ENCODE data around the gene CNMD.
"Not testable (repeated sequence)": the region's sequence is repeated elsewhere in the genome, so short reads cannot be mapped to it uniquely, and the experiment has no call there.

Gene CNMD

GRCh38 chr13:52686376-52686775, 53.2 kb downstream of the CNMD start:
- FAIRE-seq (no peak), DNase-seq (ENCODE audit: insufficient read length, low spot score) (no peak)
- TF ChIP-seq, protein P1, sequence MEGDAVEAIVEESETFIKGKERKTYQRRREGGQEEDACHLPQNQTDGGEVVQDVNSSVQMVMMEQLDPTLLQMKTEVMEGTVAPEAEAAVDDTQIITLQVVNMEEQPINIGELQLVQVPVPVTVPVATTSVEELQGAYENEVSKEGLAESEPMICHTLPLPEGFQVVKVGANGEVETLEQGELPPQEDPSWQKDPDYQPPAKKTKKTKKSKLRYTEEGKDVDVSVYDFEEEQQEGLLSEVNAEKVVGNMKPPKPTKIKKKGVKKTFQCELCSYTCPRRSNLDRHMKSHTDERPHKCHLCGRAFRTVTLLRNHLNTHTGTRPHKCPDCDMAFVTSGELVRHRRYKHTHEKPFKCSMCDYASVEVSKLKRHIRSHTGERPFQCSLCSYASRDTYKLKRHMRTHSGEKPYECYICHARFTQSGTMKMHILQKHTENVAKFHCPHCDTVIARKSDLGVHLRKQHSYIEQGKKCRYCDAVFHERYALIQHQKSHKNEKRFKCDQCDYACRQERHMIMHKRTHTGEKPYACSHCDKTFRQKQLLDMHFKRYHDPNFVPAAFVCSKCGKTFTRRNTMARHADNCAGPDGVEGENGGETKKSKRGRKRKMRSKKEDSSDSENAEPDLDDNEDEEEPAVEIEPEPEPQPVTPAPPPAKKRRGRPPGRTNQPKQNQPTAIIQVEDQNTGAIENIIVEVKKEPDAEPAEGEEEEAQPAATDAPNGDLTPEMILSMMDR (IDR thresholded peaks at IDR 0.05; ENCODE audit: insufficient read depth, missing control alignments): no peak

DNA sequence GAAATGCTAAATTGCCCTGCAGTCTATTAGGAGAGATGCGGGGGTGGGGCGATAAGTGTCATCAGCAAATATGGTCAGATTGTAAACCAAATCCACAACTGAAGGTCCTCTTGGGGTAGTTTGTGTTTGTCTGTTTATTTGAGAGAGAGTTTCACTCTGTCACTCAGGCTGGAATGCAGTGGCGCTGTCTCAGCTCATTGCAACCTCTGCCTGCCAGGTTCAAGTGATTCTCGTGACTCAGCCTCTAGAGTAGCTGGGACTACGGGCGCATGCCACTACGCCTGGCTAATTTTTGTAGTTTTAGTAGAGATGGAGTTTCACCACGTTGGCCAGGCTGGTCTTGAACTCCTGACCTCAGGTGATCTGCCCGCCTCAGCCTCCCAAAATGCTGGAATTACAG, 53.8 kb downstream of the CNMD start:
- DNase-seq (ENCODE audit: insufficient read length, low spot score); FAIRE-seq: not testable (repeated sequence)

GRCh38 chr13:52677823-52678222, 61.8 kb downstream of the CNMD start:
- DNase-seq (ENCODE audit: insufficient read length, low spot score) (no peak), FAIRE-seq (no peak)
- TF ChIP-seq, protein P1 (IDR thresholded peaks at IDR 0.05; ENCODE audit: insufficient read depth, missing control alignments): no peak

- TF ChIP-seq, protein P1 (IDR thresholded peaks at IDR 0.05; ENCODE audit: insufficient read depth, missing control alignments): no peak
- DNase-seq (ENCODE audit: insufficient read length, low spot score) (no peak), FAIRE-seq (no peak)
Measured at GRCh38 chr13:52673465-52673864, 66.2 kb downstream of the CNMD start.

DNA sequence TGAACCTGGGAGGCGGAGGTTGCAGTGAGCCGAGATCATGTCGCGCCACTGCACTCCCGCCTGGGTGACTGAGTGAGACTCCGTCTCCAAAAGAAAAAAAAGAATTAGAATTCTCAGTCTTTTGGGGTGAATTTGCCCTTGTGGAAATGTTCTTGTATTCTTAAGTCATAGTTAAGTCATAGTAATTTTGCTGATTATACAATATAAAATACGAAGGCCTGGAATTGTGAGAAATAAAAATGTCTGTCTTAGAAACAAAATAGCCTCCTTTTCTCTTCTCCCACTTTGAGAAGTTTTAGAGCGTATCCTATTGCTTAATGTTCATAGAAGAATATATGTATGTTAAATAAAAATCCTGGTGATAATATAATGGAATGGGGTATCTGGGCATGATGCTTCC, 68.9 kb downstream of the CNMD start:
- TF ChIP-seq, protein P1 (IDR thresholded peaks at IDR 0.05; ENCODE audit: insufficient read depth, missing control alignments): no peak
- no peak for DNase-seq (ENCODE audit: insufficient read length, low spot score)
- no peak for FAIRE-seq

DNA sequence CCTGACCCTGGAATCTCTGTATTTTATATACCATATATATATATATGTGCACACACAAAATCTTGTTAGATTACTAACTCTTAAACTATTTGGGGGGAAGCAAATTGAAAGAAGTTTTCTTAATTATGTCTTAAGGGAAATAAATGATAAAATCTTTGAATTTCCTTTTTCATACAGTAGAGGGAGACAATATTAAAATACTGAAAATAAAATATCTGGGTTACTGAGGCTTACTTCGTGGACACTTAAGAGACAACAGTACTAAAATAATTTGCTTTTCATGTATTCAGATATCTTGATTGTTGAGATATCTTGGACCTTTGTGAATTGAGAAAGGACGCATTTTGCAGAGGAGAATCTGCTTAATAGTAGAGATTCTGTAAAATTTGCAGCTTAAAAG, 69.9 kb downstream of the CNMD start:
- DNase-seq (ENCODE audit: insufficient read length, low spot score): no peak

DNA sequence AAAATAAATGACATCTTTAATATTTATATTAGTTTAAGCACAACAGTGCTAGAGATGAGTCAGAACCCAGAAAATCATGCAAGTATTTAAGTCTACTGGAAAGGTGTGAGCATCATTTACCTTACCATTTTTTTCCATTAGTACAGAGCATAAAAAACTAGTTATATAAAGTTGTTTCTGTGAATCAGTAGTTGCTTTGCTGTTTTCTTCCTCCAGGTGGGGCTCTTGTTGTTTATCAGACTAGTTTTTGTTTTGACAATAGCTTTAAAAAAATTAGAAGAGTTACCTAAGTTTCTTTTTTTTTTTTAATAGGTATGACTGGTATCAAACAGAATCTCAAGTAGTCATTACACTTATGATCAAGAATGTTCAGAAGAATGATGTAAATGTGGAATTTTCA, 74.3 kb downstream of the CNMD start:
- DNase-seq (ENCODE audit: insufficient read length, low spot score) (no peak), FAIRE-seq (no peak)
- TF ChIP-seq, protein P1 (IDR thresholded peaks at IDR 0.05; ENCODE audit: insufficient read depth, missing control alignments): peak; percentile 46

More for the DNA sequence above, 69.9 kb downstream of the CNMD start:
- no peak for FAIRE-seq
- TF ChIP-seq, protein P1 (IDR thresholded peaks at IDR 0.05; ENCODE audit: insufficient read depth, missing control alignments): peak; percentile 2

DNA sequence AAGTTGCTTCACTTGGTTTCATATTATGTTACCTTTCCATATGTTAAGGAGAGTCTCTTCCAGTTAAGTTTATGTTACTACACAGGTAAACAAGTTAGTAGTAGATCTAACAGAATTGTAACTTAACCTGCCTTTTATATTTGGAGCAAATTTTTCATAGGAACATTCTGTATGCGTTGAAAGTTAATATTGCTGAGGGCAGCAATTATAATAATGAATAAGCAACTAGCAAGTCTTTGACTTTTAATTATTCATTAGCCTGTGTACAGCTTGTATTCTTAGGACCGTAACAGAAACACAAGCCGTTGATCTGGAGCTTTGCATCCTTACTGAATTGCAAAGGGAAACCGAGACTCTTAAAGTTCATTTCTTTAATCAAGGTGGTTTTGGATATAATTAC, 75.3 kb downstream of the CNMD start:
- TF ChIP-seq, protein P1 (IDR thresholded peaks at IDR 0.05; ENCODE audit: insufficient read depth, missing control alignments): no peak
- no peak for DNase-seq (ENCODE audit: insufficient read length, low spot score)
- FAIRE-seq: no peak

All from D721Med (cell line).